Left lung (tissue), 10 donors: ENCODE results near the gene CD164L2. TPM values are rescaled to one million over a fixed set of nuclear protein-coding genes. Genes with fewer than 3 reads are reported as not detected.

Experiments
- ATAC-seq: fragments of 200-7000 bp; cut with Tn5 transposase; one replicate; pipeline ENCODE4 v1.9.1; 2020; ENCODE audit warnings: moderate library complexity
- DNase-seq, 4 donors: peaks; one replicate each; pipeline ENCODE4 v3.0.0-alpha.2; 2013 to 2020
- H3K27ac ChIP-seq, 2 donors: fragments of 200-600 bp; sonication (generic) in 1 of 2; one replicate each; pipeline versions ENCODE4 v1.5.0 to v1.8.0; 2020 to 2021
- H3K27me3 ChIP-seq, 2 donors: fragments of 200-600 bp; sonication (generic) in 1 of 2; one replicate each; pipeline versions ENCODE4 v1.5.0 to v1.8.0; 2020 to 2021
- H3K36me3 ChIP-seq, 2 donors: fragments of 200-600 bp; sonication (generic) in 1 of 2; one replicate each; pipeline versions ENCODE4 v1.5.0 to v1.8.0; 2020 to 2021
- H3K4me1 ChIP-seq, 2 donors: fragments of 200-600 bp; one replicate each; pipeline ENCODE4 v1.8.0; 2021
- H3K4me3 ChIP-seq, 2 donors: fragments of 200-600 bp; sonication (generic) in 1 of 2; one replicate each; pipeline versions ENCODE4 v1.5.0 to v1.8.0; 2020 to 2021; ENCODE audit warnings: mild to moderate bottlenecking in 1 of 2
- H3K9me3 ChIP-seq, 2 donors: fragments of 200-600 bp; sonication (generic) in 1 of 2; one replicate each; pipeline versions ENCODE4 v1.5.0 to v1.8.0; 2020 to 2021
- intact Hi-C, 2 donors: fragments of 100-400 bp; cut with DNase I; formaldehyde crosslinking; loops; one replicate each; pipeline versions ENCODE4 v1.11.2 to v1.14.2; 2022
- polyA plus RNA-seq, 6 donors: library from polyadenylated mRNA; unstranded; fragments of 120-200 nt; gene quantifications; one replicate each; pipeline ENCODE4 v1.2.1, GENCODE V29; 2013; ENCODE audit not compliant: insufficient read length in 6 of 6
- total RNA-seq, 2 donors: library from RNA; stranded (reverse); fragmentation: NEBNext Ultra II Directional; extraction: Animal tissue kit (Norgen Biotek cat#: 25700); gene quantifications; one replicate each; pipeline ENCODE4 v1.2.1, GENCODE V29; 2021
- TF ChIP-seq, protein P1 (sequence below), 2 donors: fragments of 200-600 bp; sonication (generic) in 1 of 2; IDR thresholded peaks; one replicate each; pipeline versions ENCODE4 v1.5.0 to v1.8.0; 2021; ENCODE audit warnings: antibody characterized with exemption in 2 of 2
- donor health status: DM: no; HTN: yes; CAD: no.
- donor health status: DM: no; HTN: no; CAD: no.

Gene CD164L2
- total and polyA plus RNA-seq, 8 donors = 0.33 to 5.9 (median 1.7) TPM

DNA sequence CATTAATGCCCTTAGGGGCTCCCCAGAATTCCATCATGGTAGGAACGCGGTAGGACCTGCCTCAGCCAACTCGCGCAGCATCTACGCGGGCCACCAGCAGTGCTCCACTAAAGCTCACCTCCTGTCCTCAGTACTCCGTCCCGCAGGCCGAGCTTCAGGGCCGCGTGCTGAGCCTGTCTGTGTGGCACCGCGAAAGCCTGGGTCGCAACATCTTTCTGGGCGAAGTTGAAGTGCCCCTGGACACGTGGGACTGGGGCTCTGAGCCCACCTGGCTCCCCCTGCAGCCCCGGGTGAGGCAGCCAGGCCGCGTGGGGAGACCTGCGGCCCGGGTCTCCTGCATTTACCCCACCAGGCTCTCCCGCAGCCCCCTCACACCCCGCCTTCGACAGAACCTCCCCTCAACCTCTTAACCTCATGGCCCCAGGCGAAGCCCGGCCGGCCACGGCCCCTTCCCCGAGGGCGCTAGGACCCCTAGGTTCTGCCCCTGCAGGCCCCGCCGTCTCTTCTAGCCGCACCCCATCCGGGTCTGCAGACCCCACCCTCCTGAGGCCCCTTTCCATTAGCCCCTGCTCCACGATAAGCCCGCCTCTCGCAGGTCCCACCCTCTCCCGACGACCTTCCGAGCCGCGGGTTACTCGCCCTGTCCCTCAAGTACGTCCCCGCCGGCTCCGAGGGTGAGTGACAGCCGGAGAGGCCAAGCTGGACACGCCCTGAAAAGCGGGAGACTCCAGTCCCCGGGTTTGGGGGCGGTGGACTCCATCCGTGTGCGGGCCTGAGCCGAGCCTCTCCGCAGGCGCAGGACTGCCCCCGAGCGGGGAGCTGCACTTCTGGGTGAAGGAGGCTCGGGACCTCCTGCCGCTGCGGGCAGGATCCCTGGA lies 32.2 kb downstream of the CD164L2 start:
- peak; percentile 35 for ATAC-seq
- TF ChIP-seq, protein P1, sequence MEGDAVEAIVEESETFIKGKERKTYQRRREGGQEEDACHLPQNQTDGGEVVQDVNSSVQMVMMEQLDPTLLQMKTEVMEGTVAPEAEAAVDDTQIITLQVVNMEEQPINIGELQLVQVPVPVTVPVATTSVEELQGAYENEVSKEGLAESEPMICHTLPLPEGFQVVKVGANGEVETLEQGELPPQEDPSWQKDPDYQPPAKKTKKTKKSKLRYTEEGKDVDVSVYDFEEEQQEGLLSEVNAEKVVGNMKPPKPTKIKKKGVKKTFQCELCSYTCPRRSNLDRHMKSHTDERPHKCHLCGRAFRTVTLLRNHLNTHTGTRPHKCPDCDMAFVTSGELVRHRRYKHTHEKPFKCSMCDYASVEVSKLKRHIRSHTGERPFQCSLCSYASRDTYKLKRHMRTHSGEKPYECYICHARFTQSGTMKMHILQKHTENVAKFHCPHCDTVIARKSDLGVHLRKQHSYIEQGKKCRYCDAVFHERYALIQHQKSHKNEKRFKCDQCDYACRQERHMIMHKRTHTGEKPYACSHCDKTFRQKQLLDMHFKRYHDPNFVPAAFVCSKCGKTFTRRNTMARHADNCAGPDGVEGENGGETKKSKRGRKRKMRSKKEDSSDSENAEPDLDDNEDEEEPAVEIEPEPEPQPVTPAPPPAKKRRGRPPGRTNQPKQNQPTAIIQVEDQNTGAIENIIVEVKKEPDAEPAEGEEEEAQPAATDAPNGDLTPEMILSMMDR (IDR thresholded peaks at IDR 0.05) = no peak
- Histone ChIP-seq H3K4me3 (no peak overlapping the region), H3K4me1 (peaks cover 19 to 34% of the 10 kb centered on the region in 2 donors), H3K27ac (no peak overlapping the region), H3K36me3 (peaks cover 0 to 62% of the 10 kb centered on the region in 2 donors), H3K9me3 (no peaks in the 10 kb centered on the region), H3K27me3 (peaks cover 0 to 12% of the 10 kb centered on the region in 2 donors)
- intact Hi-C loops = no loop called here
- DNase-seq = peak in 3 of 4 donors; percentile 60 to 85 (median 66)

DNA sequence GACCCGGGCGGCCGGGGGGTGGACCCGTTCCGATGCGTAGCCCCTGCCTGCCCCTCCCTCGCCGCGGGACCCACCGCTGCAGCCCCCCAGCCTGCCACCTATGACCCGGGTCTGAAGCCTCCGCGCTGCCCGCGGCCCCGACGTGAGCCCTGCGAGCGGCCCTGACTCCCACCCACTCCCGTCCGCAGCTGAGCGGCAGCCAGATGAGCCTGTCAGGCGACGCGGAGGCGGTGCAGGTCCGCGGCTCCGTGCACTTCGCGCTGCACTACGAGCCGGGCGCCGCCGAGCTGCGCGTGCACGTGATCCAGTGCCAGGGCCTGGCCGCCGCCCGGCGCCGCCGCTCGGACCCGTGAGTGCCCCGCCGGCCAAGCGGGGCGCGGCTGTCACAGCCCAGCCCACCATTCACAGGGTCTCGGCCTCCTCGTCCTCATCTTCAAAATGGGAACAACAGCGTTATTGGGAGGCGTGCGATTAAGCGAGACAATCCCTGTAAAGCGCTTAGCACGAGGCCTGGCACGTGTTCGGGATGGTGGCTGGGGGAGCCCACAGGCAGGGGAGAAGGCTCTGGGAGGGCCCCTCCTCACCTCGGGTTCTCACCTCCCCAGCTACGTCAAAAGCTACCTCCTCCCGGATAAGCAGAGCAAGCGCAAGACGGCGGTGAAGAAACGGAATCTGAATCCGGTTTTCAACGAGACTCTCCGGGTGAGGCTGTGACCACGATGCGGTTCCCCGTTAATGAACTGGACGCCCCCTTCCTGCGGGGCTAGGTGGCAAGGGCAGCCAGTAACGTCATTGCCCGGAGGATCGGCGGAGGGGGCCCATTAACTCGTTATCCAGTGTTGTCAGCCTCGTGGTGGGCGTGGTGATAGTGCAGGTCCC lies 33.1 kb downstream of the CD164L2 start:
- peak; percentile 86 for ATAC-seq
- intact Hi-C loops = no loop called here
- Histone ChIP-seq H3K36me3 (peaks cover 0 to 60% of the 10 kb centered on the region in 2 donors), H3K27me3 (peaks cover 0 to 12% of the 10 kb centered on the region in 2 donors), H3K4me3 (peak overlapping the region; percentile 26 to 38), H3K27ac (no peak overlapping the region), H3K4me1 (peaks cover 19 to 34% of the 10 kb centered on the region in 2 donors), H3K9me3 (no peaks in the 10 kb centered on the region)
- peak in 3 of 4 donors; percentile 64 to 89 (median 73) for DNase-seq
- TF ChIP-seq, protein P1 (IDR thresholded peaks at IDR 0.05) = no peak

DNA sequence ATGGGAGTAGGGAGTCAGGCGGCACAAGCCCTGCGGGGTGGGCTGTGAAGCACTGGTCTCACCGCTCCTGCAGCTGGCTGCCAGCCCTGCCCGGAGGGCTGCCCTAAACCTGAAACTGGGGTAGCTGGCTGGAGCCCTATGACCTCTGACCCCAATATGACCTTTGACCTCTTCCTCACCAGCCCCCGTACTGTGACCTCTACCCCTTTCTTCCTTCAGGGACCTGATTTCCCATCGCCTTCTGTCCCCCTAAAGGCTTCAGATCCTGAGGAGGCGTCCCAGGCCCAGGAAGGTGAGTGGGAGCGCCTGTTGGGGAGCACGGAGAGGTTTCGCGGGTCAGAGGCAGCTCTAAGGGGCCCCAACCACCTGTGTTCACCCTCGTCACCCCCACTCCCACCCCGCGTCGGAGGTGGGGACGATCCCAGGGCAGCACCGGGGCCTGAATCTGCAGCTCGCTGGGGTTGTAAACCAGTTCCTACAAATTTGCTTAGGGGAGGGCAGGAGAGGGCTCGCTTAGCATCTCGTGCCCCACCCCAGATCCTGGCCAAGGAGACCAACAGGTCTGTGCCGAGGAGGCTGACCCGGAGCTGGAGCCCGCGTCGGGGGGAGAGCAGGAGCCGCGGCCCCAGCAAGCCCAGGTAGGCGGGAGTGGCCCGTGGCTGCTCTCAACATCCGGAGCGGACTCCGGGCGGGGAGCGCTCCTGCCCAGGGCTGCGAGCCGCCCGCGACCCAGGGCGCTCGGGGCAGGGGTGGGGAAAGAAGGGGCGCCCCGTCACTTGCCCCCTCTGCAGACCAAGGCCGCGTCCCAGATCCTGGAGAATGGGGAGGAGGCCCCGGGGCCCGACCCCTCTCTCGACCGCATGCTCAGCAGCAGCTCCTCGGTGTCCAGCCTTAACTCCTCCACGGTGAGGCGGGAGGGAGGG lies 34.0 kb downstream of the CD164L2 start:
- Histone ChIP-seq H3K27me3 (peaks cover 0 to 12% of the 10 kb centered on the region in 2 donors), H3K27ac (peak overlapping the region in 1 of 2 donors; percentile 13), H3K4me3 (peak overlapping the region; percentile 26 to 38), H3K36me3 (peaks cover 0 to 51% of the 10 kb centered on the region in 2 donors), H3K9me3 (no peaks in the 10 kb centered on the region), H3K4me1 (peaks cover 19 to 41% of the 10 kb centered on the region in 2 donors)
- intact Hi-C loops = no loop called here
- DNase-seq (peak in 3 of 4 donors; percentile 47 to 91 (median 79)), ATAC-seq (peak; percentile 88)
- TF ChIP-seq, protein P1 (IDR thresholded peaks at IDR 0.05) = no peak

DNA sequence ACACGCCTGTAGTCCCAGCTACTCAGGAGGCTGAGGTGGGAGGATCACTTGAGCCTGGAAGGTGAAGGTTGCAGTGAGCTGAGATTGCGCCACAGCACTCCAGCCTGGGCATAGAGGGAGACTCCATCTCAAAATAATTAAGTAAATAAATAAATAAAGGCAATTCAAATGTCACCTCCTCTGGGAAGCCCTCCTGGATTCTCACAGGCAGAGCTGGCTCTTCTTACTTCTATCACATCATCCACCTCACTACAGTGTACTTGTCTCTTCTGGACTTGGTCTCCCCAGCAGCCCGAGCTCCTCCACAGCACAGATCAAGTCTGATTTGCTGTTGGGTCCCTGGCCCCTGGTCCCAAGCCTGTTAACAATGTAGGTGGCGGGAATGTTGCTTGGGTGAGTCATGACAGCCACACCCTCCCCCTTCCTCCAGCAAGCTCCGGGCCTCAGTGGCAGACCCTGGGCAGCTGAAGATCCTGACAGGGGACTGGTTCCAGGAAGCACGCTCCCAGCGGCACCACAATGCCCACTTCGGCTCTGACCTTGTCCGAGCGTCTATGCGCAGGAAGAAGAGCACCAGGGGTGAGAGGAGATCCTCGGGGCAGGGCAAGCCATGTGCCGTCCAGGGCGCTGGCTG lies 36.0 kb downstream of the CD164L2 start:
- H3K4me1 ChIP-seq = peaks cover 29 to 61% of the 10 kb centered on the region in 2 donors
- H3K27me3 ChIP-seq = peaks cover 0 to 12% of the 10 kb centered on the region in 2 donors
- no peak for DNase-seq
- ATAC-seq = no peak
- intact Hi-C loops = no loop called here
- H3K27ac ChIP-seq = no peak overlapping the region
- no peaks in the 10 kb centered on the region for H3K9me3 ChIP-seq
- TF ChIP-seq, protein P1 (IDR thresholded peaks at IDR 0.05) = no peak
- H3K4me3 ChIP-seq = no peak overlapping the region
- peaks cover 0 to 35% of the 10 kb centered on the region in 2 donors for H3K36me3 ChIP-seq
